GM06990 (cell line): ENCODE data around the gene ST8SIA4.
"Not testable (repeated sequence)": the region's sequence is repeated elsewhere in the genome, so short reads cannot be mapped to it uniquely, and the experiment has no call there.

Experiments used
- DNase-seq: peaks from one replicate; pipeline ENCODE4 v3.0.0-alpha.2; 2011; ENCODE audit not compliant: insufficient read length; ENCODE audit errors: extremely low read depth
- H3K27me3 ChIP-seq: replicated peaks from 2 replicates; pipeline ENCODE4 v1.6.0; 2011; ENCODE audit warnings: low read length; ENCODE audit not compliant: control insufficient read depth, insufficient read depth
- H3K36me3 ChIP-seq: 2 replicates; pipeline ENCODE4 v1.5.1; 2011; ENCODE audit warnings: low read length; ENCODE audit not compliant: control insufficient read depth, insufficient read depth
- H3K4me3 ChIP-seq: replicated peaks from 2 replicates; pipeline ENCODE4 v1.5.1; 2011; ENCODE audit warnings: low read depth, mild to moderate bottlenecking, control low read depth, low read length
- CTCF ChIP-seq: IDR thresholded peaks from 2 replicates; pipeline ENCODE4 v1.5.1; 2011; ENCODE audit warnings: low read length, control low read depth, mild to moderate bottlenecking, inconsistent platforms; ENCODE audit not compliant: insufficient read depth, poor library complexity, severe bottlenecking

Gene ST8SIA4

DNA sequence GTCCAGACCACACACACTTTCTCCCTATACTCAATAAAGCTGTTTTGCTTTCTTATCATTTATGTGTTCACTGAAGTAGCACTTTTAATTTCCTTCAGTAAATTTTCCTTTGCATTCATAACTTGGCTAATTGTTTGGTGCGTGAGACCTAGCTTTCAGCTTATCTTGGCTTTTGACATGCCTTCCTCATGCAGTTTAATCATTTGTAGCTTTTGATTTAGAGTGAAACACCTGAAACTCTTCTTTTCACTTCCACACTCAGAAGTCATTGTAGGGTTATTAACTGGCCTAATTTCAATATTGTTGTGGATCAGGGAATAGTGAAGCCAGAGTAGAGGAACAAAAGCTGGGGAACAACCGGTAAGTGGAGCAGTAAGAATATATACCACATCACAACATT is 114.7 kb downstream of the ST8SIA4 start:
- H3K36me3 ChIP-seq, result no peaks in the 10 kb centered on the region
- no peaks in the 10 kb centered on the region for H3K27me3 ChIP-seq
- no peak for TF ChIP-seq CTCF
- H3K4me3 ChIP-seq, result no peak overlapping the region
- DNase-seq, result no peak

DNA sequence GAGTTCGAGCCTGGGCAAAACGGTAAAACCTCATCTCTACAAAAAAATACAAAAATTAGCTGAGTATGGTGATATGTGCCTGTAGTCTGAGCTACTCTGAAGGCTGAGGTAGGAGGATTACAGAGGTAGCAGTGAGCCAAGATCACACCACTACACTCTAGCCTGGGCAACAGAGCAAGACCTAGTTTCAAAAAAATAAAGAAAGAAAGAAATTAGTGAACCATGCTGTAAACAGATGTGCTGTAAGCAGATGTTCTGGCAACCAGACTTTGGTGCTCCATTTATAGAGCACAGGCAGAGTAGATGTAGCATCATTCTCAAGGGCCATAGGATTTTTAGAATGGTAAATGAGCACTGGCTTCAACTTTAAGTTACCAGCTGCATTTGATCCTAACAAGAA is 115.4 kb downstream of the ST8SIA4 start:
- DNase-seq, result peak; percentile 45
- Histone ChIP-seq H3K4me3 (no peak overlapping the region), H3K36me3 (no peaks in the 10 kb centered on the region), H3K27me3 (no peaks in the 10 kb centered on the region)
- no peak for TF ChIP-seq CTCF

GRCh38 chr5:100785536-100785935 is 117.5 kb downstream of the ST8SIA4 start:
- not testable (repeated sequence) for H3K36me3 ChIP-seq, DNase-seq, H3K4me3 ChIP-seq, H3K27me3 ChIP-seq

DNA sequence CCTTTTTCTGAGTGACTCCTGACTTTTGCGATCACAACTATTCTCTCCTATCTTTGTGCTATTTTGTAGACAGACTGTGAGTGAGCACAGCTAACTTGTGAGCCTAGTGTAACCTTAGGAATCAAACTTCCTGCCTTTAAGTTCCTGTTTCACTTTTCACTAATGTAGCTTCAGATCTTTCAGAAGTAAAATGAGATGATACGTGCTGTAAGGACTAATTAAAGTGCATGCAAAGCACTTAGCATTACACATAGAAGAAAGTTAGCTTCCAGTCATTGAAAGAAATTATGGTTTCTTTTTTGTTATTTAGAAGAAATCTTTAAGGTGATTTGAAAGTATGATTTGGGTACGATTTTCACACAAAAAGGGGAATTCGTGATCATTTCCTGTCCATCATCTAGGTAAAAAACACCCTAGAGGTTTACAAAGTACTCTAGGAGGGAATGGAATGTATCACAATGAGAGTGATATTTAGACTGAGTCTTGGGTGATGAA is 122.7 kb downstream of the ST8SIA4 start:
- Histone ChIP-seq H3K4me3 (peak overlapping the region; percentile 30), H3K27me3 (no peaks in the 10 kb centered on the region), H3K36me3 (no peaks in the 10 kb centered on the region)
- DNase-seq, result peak; percentile 74
- no peak for TF ChIP-seq CTCF

DNA sequence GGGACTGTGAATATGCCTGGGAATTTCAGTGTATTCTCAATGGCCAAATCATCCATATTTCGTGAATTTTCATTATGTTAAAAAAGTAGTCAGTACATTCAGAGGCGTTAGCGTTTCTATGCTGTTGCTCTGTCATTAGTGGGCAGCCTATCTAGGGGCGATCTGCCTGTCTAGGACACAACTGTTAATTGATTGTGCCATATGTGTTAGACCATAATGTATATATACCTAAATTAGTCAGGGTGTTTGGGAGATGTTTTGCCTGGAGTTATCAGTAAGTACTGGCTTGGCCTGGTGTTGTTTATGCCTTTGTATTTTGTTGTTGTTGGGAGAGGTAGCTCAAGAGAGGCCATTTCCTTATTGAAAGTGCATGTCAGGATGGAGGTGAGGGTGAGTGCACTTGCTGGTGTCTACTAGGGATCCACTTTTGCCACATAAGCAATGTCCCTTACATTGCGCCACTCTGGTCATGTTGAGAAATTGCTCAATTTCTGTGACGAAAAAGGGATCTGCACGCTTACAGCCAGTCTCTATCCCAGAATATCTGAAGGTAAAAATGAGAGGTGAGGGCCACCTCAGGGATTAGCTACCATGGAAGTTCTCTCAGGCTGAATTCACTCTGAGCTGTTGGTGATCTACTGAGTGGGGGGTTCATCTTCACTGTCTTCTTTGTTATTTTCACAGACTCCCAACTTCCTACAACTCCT is 123.3 kb downstream of the ST8SIA4 start:
- no peak for TF ChIP-seq CTCF
- peak overlapping the region; percentile 30 for H3K4me3 ChIP-seq

GRCh38 chr5:100777680-100778300 is 125.3 kb downstream of the ST8SIA4 start:
- Histone ChIP-seq H3K4me3 (no peak overlapping the region; the same call in 1 of the 2 replicates), H3K36me3 (no peaks in the 10 kb centered on the region), H3K27me3 (no peaks in the 10 kb centered on the region)
- peak; percentile 66 for DNase-seq
- TF ChIP-seq CTCF, result no peak

More for the DNA sequence above, 123.3 kb downstream of the ST8SIA4 start:
- DNase-seq, result no peak
- Histone ChIP-seq H3K36me3 (no peaks in the 10 kb centered on the region), H3K27me3 (no peaks in the 10 kb centered on the region)
